HepG2 (cell line): ENCODE measurements around the gene WNT3. TPM values are rescaled to one million over a fixed set of nuclear protein-coding genes. Genes with fewer than 3 reads are reported as not detected.

Experiments
- ATAC-seq: fragments of 200-7000 bp; cut with Tn5 transposase; 3 replicates; pipeline ENCODE4 v1.9.1; 2020; ENCODE audit warnings: mild to moderate bottlenecking, moderate library complexity
- BruUV-seq: library from RNA; stranded (reverse); fragments of 400-500 nt; replicated peaks from 2 replicates; lab custom pipeline; 2021; lab: Mats Ljungman, UMichigan
- CTCF ChIA-PET: fragments of 300-600 bp; formaldehyde crosslinking; extraction: SDS; loops from one replicate; lab custom pipeline; 2021; ENCODE audit warnings: low total read pairs, inconsistent platforms, low intra/inter-chr PET ratio; lab: Yijun Ruan, JAX
- POLR2A ChIA-PET: fragments of 350-600 bp; sonication (Branson Sonifier 250); formaldehyde crosslinking; loops from one replicate; lab custom pipeline; 2020; ENCODE audit warnings: antibody characterized with exemption, inconsistent platforms; lab: Yijun Ruan, JAX
- DNase-seq: peaks from one replicate; pipeline ENCODE4 v3.0.0-alpha.2; 2015; ENCODE audit warnings: low spot score
- FAIRE-seq: peaks from 3 replicates; lab custom pipeline; 2011; peaks lifted over from hg19 to GRCh38; lab: Jason Lieb, UNC
- H2AFZ ChIP-seq: one replicate; pipeline ENCODE4 v1.6.1; 2011; ENCODE audit warnings: low read length, inconsistent platforms
- H3K27ac ChIP-seq: fragments of 300-600 bp; 3 replicates; pipeline ENCODE4 v1.8.0; 2011; ENCODE audit warnings: mixed run types, mild to moderate bottlenecking, mixed read lengths, low read length, inconsistent platforms; ENCODE audit not compliant: insufficient read depth; ENCODE audit errors: extremely low read length
- H3K27me3 ChIP-seq, 2 experiments: fragments of 200-600 bp in 1 of 2; 2 replicates in 1 of 2; 3 replicates in 1 of 2; pipeline versions ENCODE4 v1.6.0 to v1.8.0; 2011; ENCODE audit warnings: low read length in 2 of 2, mild to moderate bottlenecking in 2 of 2, moderate library complexity in 2 of 2, inconsistent platforms in 1 of 2; ENCODE audit not compliant: insufficient read depth in 2 of 2, control insufficient read depth in 1 of 2
- H3K36me3 ChIP-seq, 2 experiments: fragments of 200-600 bp in 1 of 2; replicated peaks in 1 of 2; 2 replicates in 1 of 2; 3 replicates in 1 of 2; pipeline versions ENCODE4 v1.5.1 to v1.8.0; 2011; ENCODE audit warnings: low read length in 2 of 2, inconsistent platforms in 1 of 2; ENCODE audit not compliant: insufficient read depth in 2 of 2, control insufficient read depth in 1 of 2
- H3K4me1 ChIP-seq: 2 replicates; pipeline ENCODE4 v1.5.1; 2012; ENCODE audit warnings: low read length, inconsistent platforms; ENCODE audit not compliant: insufficient read depth
- H3K4me2 ChIP-seq: 2 replicates; pipeline ENCODE4 v1.6.0; 2011; ENCODE audit warnings: low read depth, low read length, inconsistent platforms
- H3K4me3 ChIP-seq, 3 experiments: fragments of 200-600 bp in 1 of 3; sonication (generic), shearing (Covaris generic) in 1 of 3; replicated peaks in 1 of 3; 2 replicates each; pipeline ENCODE4 v1.5.1; 2011 to 2016; ENCODE audit warnings: low read length in 3 of 3, inconsistent platforms in 2 of 3, low read depth in 2 of 3, mild to moderate bottlenecking in 2 of 3, control low read depth in 1 of 3, mixed read lengths in 1 of 3; ENCODE audit not compliant: insufficient read depth in 1 of 3
- H3K79me2 ChIP-seq: one replicate; pipeline ENCODE4 v1.6.1; 2011; ENCODE audit warnings: low read length, inconsistent platforms; ENCODE audit not compliant: insufficient read depth
- H3K9ac ChIP-seq: 2 replicates; pipeline ENCODE4 v1.6.0; 2011; ENCODE audit warnings: mild to moderate bottlenecking, low read depth, low read length, inconsistent platforms; ENCODE audit not compliant: insufficient read depth
- H3K9me3 ChIP-seq: 2 replicates; pipeline ENCODE4 v1.5.1; 2012; ENCODE audit warnings: mild to moderate bottlenecking, low read length
- H4K20me1 ChIP-seq: 2 replicates; pipeline ENCODE4 v1.6.0; 2011; ENCODE audit warnings: inconsistent platforms, mild to moderate bottlenecking, low read length, moderate library complexity; ENCODE audit not compliant: insufficient read depth
- FIP1L1 ChIP-seq: fragments of 200-400 bp; formaldehyde crosslinking; IDR thresholded peaks from 2 replicates; pipeline ENCODE4 v1.6.1; 2018; ENCODE audit warnings: low read depth, mild to moderate bottlenecking, low read length, moderate library complexity, borderline replicate concordance; ENCODE audit not compliant: insufficient read depth
- HOXA3 ChIP-seq: sonication (generic); formaldehyde crosslinking; IDR thresholded peaks from 2 replicates; pipeline ENCODE4 v1.5.0; 2020; ENCODE audit warnings: missing genetic modification reagents
- SRY ChIP-seq: sonication (generic); formaldehyde crosslinking; IDR thresholded peaks from 2 replicates; pipeline ENCODE4 v1.8.0; 2022; ENCODE audit warnings: mild to moderate bottlenecking, missing genetic modification reagents
- ZNF841 ChIP-seq: sonication (generic); formaldehyde crosslinking; IDR thresholded peaks from 2 replicates; pipeline ENCODE4 v1.8.1; 2023; ENCODE audit warnings: missing genetic modification reagents, borderline replicate concordance
- ZSCAN9 ChIP-seq: IDR thresholded peaks from 2 replicates; pipeline ENCODE4 v1.6.1; 2016; ENCODE audit warnings: borderline replicate concordance
- WGBS: methylation state at CpG from one replicate; pipeline ENCODE4 v1.1.6; 2017; ENCODE audit warnings: low lambda C conversion rate; 5-methylcytosine and 5-hydroxymethylcytosine counted together
- in situ Hi-C: cut with HindIII; loops from 2 replicates; pipeline ENCODE4 v1.10.0; 2017; ENCODE audit warnings: low pct_unique_long_range_greater_than_20kb; ENCODE audit not compliant: extremely low pct_ligation_motif_present
- intact Hi-C: fragments of 100-400 bp; cut with micrococcal nuclease; formaldehyde crosslinking; loops from one replicate; pipeline ENCODE4 v1.10.0; 2022; ENCODE audit not compliant: unreplicated experiment
- polyA plus RNA-seq, 8 experiments: library from polyadenylated mRNA; depleted of rRNA in 3 of 8; stranded (reverse) in 7 of 8; unstranded in 1 of 8; fragments of >200 nt; fragmentation: Illumina TruSeq in 4 of 8; extraction: Trizol in 4 of 8; gene quantifications; 2 replicates each; pipeline versions ENCODE4 v1.2.1 to v1.2.3, GENCODE V29; 2011 to 2016; ENCODE audit warnings: low read depth in 4 of 8, missing spikeins in 1 of 8, mixed read lengths in 1 of 8; ENCODE audit not compliant: insufficient read depth in 1 of 8
- total RNA-seq, 5 experiments: library from RNA; depleted of rRNA; stranded (reverse); fragments of >200 nt; fragmentation: Illumina TruSeq; extraction: Trizol; gene quantifications; 2 replicates each; pipeline ENCODE4 v1.2.3, GENCODE V29; 2016; ENCODE audit warnings: low read depth in 1 of 5
- TF ChIP-seq, protein P1 (sequence below): sonication (generic); formaldehyde crosslinking; IDR thresholded peaks from 2 replicates; pipeline ENCODE4 v1.4.0; 2020; ENCODE audit warnings: mild to moderate bottlenecking, missing genetic modification reagents

WNT3 gene
- total and polyA plus RNA-seq, 2 of the 13 experiments (the other 11 are each of a cell fraction or from before 2014, with no cell fraction given) = 8.5 to 10.3 TPM

DNA sequence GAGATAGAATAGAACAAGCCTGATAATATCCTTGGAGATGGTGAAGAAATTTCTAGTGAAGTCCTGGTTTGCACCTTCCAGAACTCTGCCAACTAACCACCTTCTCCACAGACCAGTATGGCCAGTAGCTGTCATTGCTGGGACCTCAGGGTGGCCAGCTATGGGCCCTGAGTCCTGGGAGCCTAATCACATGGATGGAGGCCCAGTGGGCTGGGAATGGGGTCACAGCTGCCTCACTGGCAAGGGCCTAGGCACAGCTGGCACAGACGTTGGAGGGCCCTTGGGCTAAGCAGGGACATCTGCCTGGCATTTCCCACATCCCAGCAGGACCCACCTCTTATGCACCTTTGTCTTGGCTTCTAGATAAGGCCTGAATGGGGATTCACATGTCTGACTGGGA lies 7.6 kb upstream of the WNT3 start:
- WGBS = 0% methylated on average over 1 of the region's 1 CpG
- no peaks in the 10 kb centered on the region for H3K36me3 ChIP-seq
- no peak overlapping the region for H2AFZ ChIP-seq
- FAIRE-seq (no peak), DNase-seq (no peak), ATAC-seq (no peak)
- no peak for TF ChIP-seq ZSCAN9 (CRISPR knock-in tag)
- H3K4me3 ChIP-seq = no peak overlapping the region
- H3K79me2 ChIP-seq = no peaks in the 10 kb centered on the region
- no peak overlapping the region for H3K27ac ChIP-seq
- ChIA-PET CTCF (no interaction called here), POLR2A (no interaction called here)
- intact Hi-C loops (no loop called here), in situ Hi-C loops (loop anchor here (25.0 kb wide), 1 partner anchor 814 kb away; no protein-coding TSS in a partner anchor)
- no peaks in the 10 kb centered on the region for H3K9me3 ChIP-seq
- H3K9ac ChIP-seq = no peak overlapping the region
- H3K27me3 ChIP-seq = peaks cover 3 to 22% of the 10 kb centered on the region in 2 experiments; a peak in 4 of 5 replicates
- H4K20me1 ChIP-seq = no peaks in the 10 kb centered on the region
- BruUV-seq = no TSS peak
- no peak overlapping the region for H3K4me2 ChIP-seq
- peaks cover 12% of the 10 kb centered on the region for H3K4me1 ChIP-seq

DNA sequence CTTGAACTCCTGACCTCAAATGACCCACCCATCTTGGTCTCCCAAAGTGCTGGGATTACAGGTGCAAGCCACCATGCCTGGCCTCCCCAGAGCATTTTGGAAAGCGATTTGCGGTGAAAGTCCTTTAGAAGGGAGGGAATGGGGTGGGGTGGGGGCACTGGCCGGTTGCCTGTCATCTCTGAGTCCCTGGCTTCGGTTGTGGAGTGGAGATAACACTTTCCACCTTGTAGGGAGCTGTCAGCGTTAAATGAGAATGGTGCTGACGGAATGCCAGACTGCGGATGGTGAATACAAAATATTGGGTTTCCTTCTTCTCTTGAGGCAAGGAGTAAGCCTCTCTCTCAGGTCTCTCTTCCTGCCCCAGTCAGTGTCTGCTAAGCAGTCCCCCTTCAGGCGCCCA lies 5.2 kb upstream of the WNT3 start:
- intact Hi-C loops (no loop called here), in situ Hi-C loops (loop anchor here (5.0 kb wide), 1 partner anchor 46 kb away; no protein-coding TSS in a partner anchor)
- Histone ChIP-seq H3K4me3 (no peak overlapping the region), H4K20me1 (no peaks in the 10 kb centered on the region), H3K4me2 (no peak overlapping the region), H2AFZ (no peak overlapping the region), H3K9ac (no peak overlapping the region), H3K27me3 (peaks cover 12 to 41% of the 10 kb centered on the region in 2 experiments), H3K4me1 (peaks cover 31% of the 10 kb centered on the region), H3K36me3 (no peaks in the 10 kb centered on the region), H3K9me3 (no peaks in the 10 kb centered on the region), H3K79me2 (no peaks in the 10 kb centered on the region), H3K27ac (no peak overlapping the region)
- CTCF ChIA-PET = no interaction called here
- FAIRE-seq (no peak), ATAC-seq (no peak), DNase-seq (no peak)
- TF ChIP-seq FIP1L1 = no peak
- no peak for TF ChIP-seq ZNF841 (CRISPR knock-in tag)
- TF ChIP-seq HOXA3 (CRISPR knock-in tag) = no peak
- no peak for TF ChIP-seq SRY (CRISPR knock-in tag)
- TF ChIP-seq, protein P1, sequence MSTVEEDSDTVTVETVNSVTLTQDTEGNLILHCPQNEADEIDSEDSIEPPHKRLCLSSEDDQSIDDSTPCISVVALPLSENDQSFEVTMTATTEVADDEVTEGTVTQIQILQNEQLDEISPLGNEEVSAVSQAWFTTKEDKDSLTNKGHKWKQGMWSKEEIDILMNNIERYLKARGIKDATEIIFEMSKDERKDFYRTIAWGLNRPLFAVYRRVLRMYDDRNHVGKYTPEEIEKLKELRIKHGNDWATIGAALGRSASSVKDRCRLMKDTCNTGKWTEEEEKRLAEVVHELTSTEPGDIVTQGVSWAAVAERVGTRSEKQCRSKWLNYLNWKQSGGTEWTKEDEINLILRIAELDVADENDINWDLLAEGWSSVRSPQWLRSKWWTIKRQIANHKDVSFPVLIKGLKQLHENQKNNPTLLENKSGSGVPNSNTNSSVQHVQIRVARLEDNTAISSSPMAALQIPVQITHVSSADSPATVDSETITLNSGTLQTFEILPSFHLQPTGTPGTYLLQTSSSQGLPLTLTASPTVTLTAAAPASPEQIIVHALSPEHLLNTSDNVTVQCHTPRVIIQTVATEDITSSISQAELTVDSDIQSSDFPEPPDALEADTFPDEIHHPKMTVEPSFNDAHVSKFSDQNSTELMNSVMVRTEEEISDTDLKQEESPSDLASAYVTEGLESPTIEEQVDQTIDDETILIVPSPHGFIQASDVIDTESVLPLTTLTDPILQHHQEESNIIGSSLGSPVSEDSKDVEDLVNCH (CRISPR knock-in tag) = no peak
- WGBS = 59% methylated on average over 8 of the region's 8 CpGs
- no TSS peak for BruUV-seq
- POLR2A ChIA-PET = no interaction called here
